Mammary epithelial cell (primary cell): ENCODE measurements around the gene DOCK10.

Experiments used
- EZH2 ChIP-seq: IDR thresholded peaks from 2 replicates; pipeline ENCODE4 v1.6.1; 2012; ENCODE audit warnings: low read length, inconsistent platforms, borderline replicate concordance
- TF ChIP-seq, protein P1 (sequence below), 2 donors: IDR thresholded peaks in 1 of 2; conservative IDR thresholded peaks in 1 of 2; 2 replicates each; pipeline ENCODE4 v1.5.1; 2011 to 2012; ENCODE audit warnings: inconsistent platforms in 2 of 2, low read length in 2 of 2, mild to moderate bottlenecking in 2 of 2, control low read depth in 1 of 2, low read depth in 1 of 2; ENCODE audit not compliant: insufficient read depth in 1 of 2; ENCODE audit errors: extremely low read depth in 1 of 2

DNA sequence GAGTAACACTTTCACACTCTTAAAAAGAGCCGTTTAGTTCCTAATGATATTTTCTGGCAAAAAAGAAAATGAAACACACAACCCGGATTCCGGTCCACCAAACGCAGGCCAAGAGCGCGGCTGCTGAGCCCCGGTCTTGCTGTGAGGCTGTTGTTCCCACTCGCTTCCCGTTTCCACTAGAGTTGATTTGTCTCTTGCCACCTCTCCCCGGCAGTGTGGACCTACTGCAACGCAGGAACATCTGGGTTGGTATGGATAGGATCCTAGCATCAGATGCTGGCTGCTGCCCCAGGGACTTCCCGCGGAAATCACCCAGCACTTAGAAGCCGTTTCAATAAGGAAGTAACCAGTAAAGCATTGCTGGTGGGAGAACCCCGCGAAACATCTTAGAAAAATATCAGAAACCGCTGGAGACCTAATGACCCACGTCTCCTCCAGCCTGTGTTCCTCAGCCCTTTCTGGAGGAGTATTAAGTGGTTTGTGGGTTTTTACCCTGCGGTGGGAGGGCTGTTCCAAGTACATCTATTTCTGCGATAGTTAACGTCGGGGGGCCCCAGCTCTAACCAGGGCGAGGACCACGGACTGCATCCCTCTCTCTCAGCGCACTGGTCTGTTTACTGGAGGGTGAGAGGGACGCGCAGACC, 939 bp downstream of the DOCK10 start:
- TF ChIP-seq, protein P1, sequence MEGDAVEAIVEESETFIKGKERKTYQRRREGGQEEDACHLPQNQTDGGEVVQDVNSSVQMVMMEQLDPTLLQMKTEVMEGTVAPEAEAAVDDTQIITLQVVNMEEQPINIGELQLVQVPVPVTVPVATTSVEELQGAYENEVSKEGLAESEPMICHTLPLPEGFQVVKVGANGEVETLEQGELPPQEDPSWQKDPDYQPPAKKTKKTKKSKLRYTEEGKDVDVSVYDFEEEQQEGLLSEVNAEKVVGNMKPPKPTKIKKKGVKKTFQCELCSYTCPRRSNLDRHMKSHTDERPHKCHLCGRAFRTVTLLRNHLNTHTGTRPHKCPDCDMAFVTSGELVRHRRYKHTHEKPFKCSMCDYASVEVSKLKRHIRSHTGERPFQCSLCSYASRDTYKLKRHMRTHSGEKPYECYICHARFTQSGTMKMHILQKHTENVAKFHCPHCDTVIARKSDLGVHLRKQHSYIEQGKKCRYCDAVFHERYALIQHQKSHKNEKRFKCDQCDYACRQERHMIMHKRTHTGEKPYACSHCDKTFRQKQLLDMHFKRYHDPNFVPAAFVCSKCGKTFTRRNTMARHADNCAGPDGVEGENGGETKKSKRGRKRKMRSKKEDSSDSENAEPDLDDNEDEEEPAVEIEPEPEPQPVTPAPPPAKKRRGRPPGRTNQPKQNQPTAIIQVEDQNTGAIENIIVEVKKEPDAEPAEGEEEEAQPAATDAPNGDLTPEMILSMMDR (conservative IDR thresholded peaks at IDR 0.05 in 1 of 2, IDR thresholded peaks at IDR 0.05 in 1 of 2; ENCODE audit: extremely low read depth in 1 of 2, insufficient read depth in 1 of 2, low read depth in 1 of 2, low read length in 2 of 2): no peak
- no peak for TF ChIP-seq EZH2
